SK-N-SH (cell line): ENCODE measurements around the gene TSC2.
"Not testable (repeated sequence)": the region's sequence is repeated elsewhere in the genome, so short reads cannot be mapped to it uniquely, and the experiment has no call there.

Source experiments
- GABPA ChIP-seq: IDR thresholded peaks from 2 replicates; pipeline ENCODE4 v1.4.0; 2012; ENCODE audit warnings: low read depth, mild to moderate bottlenecking
- RCOR1 ChIP-seq: fragments of 150-350 bp; IDR thresholded peaks from 2 replicates; pipeline ENCODE4 v1.6.1; 2017; ENCODE audit warnings: antibody characterized with exemption, low read length
- SIN3A ChIP-seq: IDR thresholded peaks from 2 replicates; pipeline ENCODE4 v1.6.1; 2012; ENCODE audit warnings: low read depth, mild to moderate bottlenecking, low read length, moderate library complexity, borderline replicate concordance
- SMC3 ChIP-seq: IDR thresholded peaks from 2 replicates; pipeline ENCODE4 v1.6.1; 2012; ENCODE audit warnings: low read depth, low read length, improper control_type of control experiment
- TAF1 ChIP-seq: IDR thresholded peaks from 2 replicates; pipeline ENCODE4 v1.6.1; 2012; ENCODE audit warnings: low read depth, mild to moderate bottlenecking, low read length, moderate library complexity, borderline replicate concordance
- TCF12 ChIP-seq: IDR thresholded peaks from 2 replicates; pipeline ENCODE4 v1.4.0; 2012
- USF2 ChIP-seq: fragments of 150-350 bp; IDR thresholded peaks from 2 replicates; pipeline ENCODE4 v1.6.1; 2017; ENCODE audit warnings: antibody characterized with exemption, low read length, low read depth, borderline replicate concordance
- TF ChIP-seq, protein P1 (sequence below): IDR thresholded peaks from 2 replicates; pipeline ENCODE4 v1.6.1; 2012; ENCODE audit warnings: mild to moderate bottlenecking, low read depth, low read length, moderate library complexity
- TF ChIP-seq, protein P2 (sequence below): fragments of 200-600 bp; sonication (generic); IDR thresholded peaks from 2 replicates; pipeline ENCODE4 v1.6.1; 2017; ENCODE audit warnings: antibody characterized with exemption, mild to moderate bottlenecking, moderate library complexity

DNA sequence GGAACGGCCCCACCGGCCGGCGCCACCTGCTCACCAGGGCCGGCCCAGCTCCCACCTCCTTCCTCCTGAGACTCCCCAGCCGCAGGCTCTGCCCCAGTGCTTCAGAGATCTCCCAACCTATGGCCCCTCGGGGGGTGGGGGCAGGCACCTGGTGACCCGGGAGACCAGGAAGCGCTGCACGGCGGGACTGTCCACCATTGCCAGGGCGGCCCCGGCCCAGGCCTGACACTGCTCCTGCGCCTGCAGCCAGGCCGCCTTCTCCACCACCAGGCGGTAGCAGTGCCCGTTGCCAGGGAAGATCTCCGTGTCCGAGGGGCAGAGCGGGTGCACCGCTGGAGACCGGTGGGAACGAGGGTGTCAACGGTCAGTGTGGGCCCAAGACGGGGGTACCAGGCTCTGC is 69.6 kb downstream of the TSC2 start:
- TF ChIP-seq, protein P1, sequence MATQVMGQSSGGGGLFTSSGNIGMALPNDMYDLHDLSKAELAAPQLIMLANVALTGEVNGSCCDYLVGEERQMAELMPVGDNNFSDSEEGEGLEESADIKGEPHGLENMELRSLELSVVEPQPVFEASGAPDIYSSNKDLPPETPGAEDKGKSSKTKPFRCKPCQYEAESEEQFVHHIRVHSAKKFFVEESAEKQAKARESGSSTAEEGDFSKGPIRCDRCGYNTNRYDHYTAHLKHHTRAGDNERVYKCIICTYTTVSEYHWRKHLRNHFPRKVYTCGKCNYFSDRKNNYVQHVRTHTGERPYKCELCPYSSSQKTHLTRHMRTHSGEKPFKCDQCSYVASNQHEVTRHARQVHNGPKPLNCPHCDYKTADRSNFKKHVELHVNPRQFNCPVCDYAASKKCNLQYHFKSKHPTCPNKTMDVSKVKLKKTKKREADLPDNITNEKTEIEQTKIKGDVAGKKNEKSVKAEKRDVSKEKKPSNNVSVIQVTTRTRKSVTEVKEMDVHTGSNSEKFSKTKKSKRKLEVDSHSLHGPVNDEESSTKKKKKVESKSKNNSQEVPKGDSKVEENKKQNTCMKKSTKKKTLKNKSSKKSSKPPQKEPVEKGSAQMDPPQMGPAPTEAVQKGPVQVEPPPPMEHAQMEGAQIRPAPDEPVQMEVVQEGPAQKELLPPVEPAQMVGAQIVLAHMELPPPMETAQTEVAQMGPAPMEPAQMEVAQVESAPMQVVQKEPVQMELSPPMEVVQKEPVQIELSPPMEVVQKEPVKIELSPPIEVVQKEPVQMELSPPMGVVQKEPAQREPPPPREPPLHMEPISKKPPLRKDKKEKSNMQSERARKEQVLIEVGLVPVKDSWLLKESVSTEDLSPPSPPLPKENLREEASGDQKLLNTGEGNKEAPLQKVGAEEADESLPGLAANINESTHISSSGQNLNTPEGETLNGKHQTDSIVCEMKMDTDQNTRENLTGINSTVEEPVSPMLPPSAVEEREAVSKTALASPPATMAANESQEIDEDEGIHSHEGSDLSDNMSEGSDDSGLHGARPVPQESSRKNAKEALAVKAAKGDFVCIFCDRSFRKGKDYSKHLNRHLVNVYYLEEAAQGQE = not testable (repeated sequence)
- TF ChIP-seq TCF12, RCOR1, GABPA, SIN3A, TAF1, USF2, SMC3: not testable (repeated sequence)
- TF ChIP-seq, protein P2, sequence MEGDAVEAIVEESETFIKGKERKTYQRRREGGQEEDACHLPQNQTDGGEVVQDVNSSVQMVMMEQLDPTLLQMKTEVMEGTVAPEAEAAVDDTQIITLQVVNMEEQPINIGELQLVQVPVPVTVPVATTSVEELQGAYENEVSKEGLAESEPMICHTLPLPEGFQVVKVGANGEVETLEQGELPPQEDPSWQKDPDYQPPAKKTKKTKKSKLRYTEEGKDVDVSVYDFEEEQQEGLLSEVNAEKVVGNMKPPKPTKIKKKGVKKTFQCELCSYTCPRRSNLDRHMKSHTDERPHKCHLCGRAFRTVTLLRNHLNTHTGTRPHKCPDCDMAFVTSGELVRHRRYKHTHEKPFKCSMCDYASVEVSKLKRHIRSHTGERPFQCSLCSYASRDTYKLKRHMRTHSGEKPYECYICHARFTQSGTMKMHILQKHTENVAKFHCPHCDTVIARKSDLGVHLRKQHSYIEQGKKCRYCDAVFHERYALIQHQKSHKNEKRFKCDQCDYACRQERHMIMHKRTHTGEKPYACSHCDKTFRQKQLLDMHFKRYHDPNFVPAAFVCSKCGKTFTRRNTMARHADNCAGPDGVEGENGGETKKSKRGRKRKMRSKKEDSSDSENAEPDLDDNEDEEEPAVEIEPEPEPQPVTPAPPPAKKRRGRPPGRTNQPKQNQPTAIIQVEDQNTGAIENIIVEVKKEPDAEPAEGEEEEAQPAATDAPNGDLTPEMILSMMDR = not testable (repeated sequence)
